Esophagus muscularis mucosa (tissue), 4 donors: ENCODE measurements around the gene FCHO2. TPM values are rescaled to one million over a fixed set of nuclear protein-coding genes. Genes with fewer than 3 reads are reported as not detected.

Source experiments
- DNase-seq: peaks from one replicate; pipeline ENCODE4 v3.0.0-alpha.2; 2017; ENCODE audit errors: extremely low spot score
- H3K27ac ChIP-seq, 4 donors: fragments of 200-600 bp; sonication (generic); replicated peaks in 1 of 4; 1 replicate in 3 of 4; 2 replicates in 1 of 4; pipeline ENCODE4 v1.5.1; 2016 to 2019; ENCODE audit warnings: mild to moderate bottlenecking in 1 of 4
- H3K27me3 ChIP-seq, 4 donors: fragments of 200-600 bp; sonication (generic); one replicate each; pipeline versions ENCODE4 v1.5.1 to v1.6.0; 2016 to 2019
- H3K36me3 ChIP-seq, 4 donors: fragments of 200-600 bp; sonication (generic); one replicate each; pipeline ENCODE4 v1.5.1; 2016 to 2019
- H3K4me1 ChIP-seq, 4 donors: fragments of 200-600 bp; sonication (generic); one replicate each; pipeline ENCODE4 v1.5.1; 2016 to 2019
- H3K4me3 ChIP-seq, 4 donors: fragments of 200-600 bp; sonication (generic); 1 replicate in 2 of 4; 2 replicates in 2 of 4; pipeline ENCODE4 v1.5.1; 2016 to 2019; ENCODE audit warnings: mild to moderate bottlenecking in 4 of 4, moderate library complexity in 1 of 4
- H3K9me3 ChIP-seq, 4 donors: fragments of 200-600 bp; sonication (generic); 1 replicate in 3 of 4; 2 replicates in 1 of 4; pipeline ENCODE4 v1.5.1; 2016 to 2019
- CTCF ChIP-seq, 3 experiments: fragments of 200-600 bp in 2 of 3; fragments of 450-650 bp in 1 of 3; sonication (generic) in 2 of 3; IDR thresholded peaks; one replicate each; pipeline ENCODE4 v1.5.1; 2017 to 2019; ENCODE audit warnings: antibody characterized with exemption in 3 of 3, mild to moderate bottlenecking in 2 of 3, moderate library complexity in 1 of 3
- EP300 ChIP-seq: sonication (generic); formaldehyde crosslinking; IDR thresholded peaks from one replicate; pipeline ENCODE4 v1.6.1; 2017; ENCODE audit warnings: antibody characterized with exemption
- POLR2A ChIP-seq: fragments of 450-650 bp; IDR thresholded peaks from one replicate; pipeline ENCODE4 v1.6.1; 2017; ENCODE audit warnings: antibody characterized with exemption, moderate library complexity, mild to moderate bottlenecking, low read depth
- POLR2AphosphoS5 ChIP-seq, 2 donors: sonication (generic); formaldehyde crosslinking; IDR thresholded peaks; one replicate each; pipeline ENCODE4 v1.6.1; 2017; ENCODE audit warnings: antibody characterized with exemption in 2 of 2
- WGBS: methylation state at CpG from one replicate; pipeline ENCODE4 v1.1.5; 2018; 5-methylcytosine and 5-hydroxymethylcytosine counted together
- intact Hi-C: fragments of 100-400 bp; cut with DNase I; formaldehyde crosslinking; loops from one replicate; pipeline ENCODE4 v1.15.1; 2023
- total RNA-seq, 4 donors: library from RNA; depleted of rRNA; stranded (reverse); fragments of >200 nt; gene quantifications; one replicate each; pipeline versions ENCODE4 v1.1.0 to v1.2.1, GENCODE V29; 2016

Gene FCHO2
- total RNA-seq, 4 donors from 2014 or later, result 19.7 to 26.6 (median 23.1) TPM

GRCh38 chr5:73117088-73117740, 161.4 kb downstream of the FCHO2 start:
- Histone ChIP-seq H3K4me3 (no peak overlapping the region), H3K27me3 (peaks cover 0 to 27% (median 3%) of the 10 kb centered on the region in 4 donors), H3K4me1 (peaks cover 4 to 15% (median 14%) of the 10 kb centered on the region in 4 donors), H3K36me3 (no peaks in the 10 kb centered on the region), H3K9me3 (peaks cover 0 to 7% (median 0%) of the 10 kb centered on the region in 4 donors), H3K27ac (no peak overlapping the region)
- peak; percentile 34 for DNase-seq
- intact Hi-C loops, result no loop called here
- WGBS, result 72% methylated on average over 3 of the region's 3 CpGs
- TF ChIP-seq CTCF (IDR thresholded peaks at IDR 0.05) (no peak), POLR2A (no peak), EP300 (no peak), POLR2AphosphoS5 (IDR thresholded peaks at IDR 0.05) (no peak)

GRCh38 chr5:73118391-73118973, 162.6 kb downstream of the FCHO2 start:
- WGBS, result 87% methylated on average over 5 of the region's 5 CpGs
- Histone ChIP-seq H3K27me3 (peaks cover 0 to 38% (median 5%) of the 10 kb centered on the region in 4 donors), H3K27ac (no peak overlapping the region)

GRCh38 chr5:73119451-73120157, 163.8 kb downstream of the FCHO2 start:
- Histone ChIP-seq H3K27ac (no peak overlapping the region), H3K36me3 (no peaks in the 10 kb centered on the region), H3K9me3 (peaks cover 0 to 7% (median 0%) of the 10 kb centered on the region in 4 donors), H3K4me3 (peak overlapping the region; percentile 52 to 59 (median 54)), H3K4me1 (peaks cover 4 to 15% (median 14%) of the 10 kb centered on the region in 4 donors), H3K27me3 (peaks cover 0 to 49% (median 5%) of the 10 kb centered on the region in 4 donors)
- intact Hi-C loops, result no loop called here
- TF ChIP-seq EP300 (no peak), CTCF (IDR thresholded peaks at IDR 0.05) (no peak), POLR2AphosphoS5 (IDR thresholded peaks at IDR 0.05) (no peak), POLR2A (no peak)
- no peak for DNase-seq
- 62% methylated on average over 20 of the region's 40 CpGs for WGBS

More at GRCh38 chr5:73118391-73118973, 162.6 kb downstream of the FCHO2 start:
- peaks cover 4 to 15% (median 14%) of the 10 kb centered on the region in 4 donors for H3K4me1 ChIP-seq
- H3K4me3 ChIP-seq, result no peak overlapping the region
- intact Hi-C loops, result no loop called here
- peak; percentile 39 for DNase-seq
- TF ChIP-seq POLR2AphosphoS5 (IDR thresholded peaks at IDR 0.05) (no peak), CTCF (IDR thresholded peaks at IDR 0.05) (no peak), EP300 (no peak), POLR2A (no peak)
- H3K36me3 ChIP-seq, result no peaks in the 10 kb centered on the region
- H3K9me3 ChIP-seq, result peaks cover 0 to 7% (median 0%) of the 10 kb centered on the region in 4 donors

- peak within 1 kb of the TSS; percentile 52 to 59 (median 54) for H3K4me3 ChIP-seq
- DNase-seq, result no peak
- TF ChIP-seq POLR2A (no peak), EP300 (no peak), CTCF (IDR thresholded peaks at IDR 0.05) (no peak), POLR2AphosphoS5 (IDR thresholded peaks at IDR 0.05) (no peak)
- no peak within 1 kb of the TSS for H3K27ac ChIP-seq
- H3K4me1 ChIP-seq, result peaks cover 4 to 15% (median 14%) of the 10 kb centered on the region in 4 donors
- WGBS, result 1% methylated on average over 31 of the region's 94 CpGs
- H3K9me3 ChIP-seq, result peaks cover 0 to 7% (median 0%) of the 10 kb centered on the region in 4 donors
- H3K36me3 ChIP-seq, result no peaks in the 10 kb centered on the region
- intact Hi-C loops, result no loop called here
- peaks cover 0 to 58% (median 5%) of the 10 kb centered on the region in 4 donors for H3K27me3 ChIP-seq
These were observed 164.6 kb downstream of the FCHO2 start, which contains the start of gene TMEM171 for GRCh38 chr5:73120222-73121118. TMEM171 (plus strand) TSS chr5:73120575; CDS start chr5:73123374, 2,799 bp downstream.
